ENCODE measurements around the gene CASP7. TPM values are rescaled to one million over a fixed set of nuclear protein-coding genes. Genes with fewer than 3 reads are reported as not detected.
A peak's percentile ranks its signal among the peaks of the same experiment; 100 is the strongest.

CASP7 gene
- total RNA-seq, 1 experiment from 2014 or later: 15.0 TPM

DNA sequence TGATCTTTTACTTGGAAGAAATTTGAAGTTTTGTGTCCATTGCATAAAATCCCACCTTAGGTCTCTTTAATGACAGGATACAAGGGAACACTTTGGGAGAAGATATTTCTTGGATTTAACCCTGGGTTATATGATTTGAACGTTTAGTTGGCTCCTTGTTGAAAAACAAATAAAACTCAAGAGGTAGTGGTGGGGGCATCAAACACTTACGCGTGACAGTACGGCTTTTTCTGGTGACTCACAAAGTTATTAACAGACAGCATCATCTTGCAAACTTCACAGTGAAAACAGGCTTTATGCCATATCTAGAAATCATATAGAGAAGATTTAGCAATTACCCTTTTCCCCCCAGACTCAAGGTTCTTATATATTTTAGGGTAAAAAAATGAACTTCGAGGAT is 16.6 kb upstream of the CASP7 start:
- in situ Hi-C loops (cut with HindIII; ENCODE audit: low pct_unique_long_range_greater_than_20kb, low sequenced_read_pairs): no loop called here
- no peak for DNase-seq (ENCODE audit: low read depth, low spot score)

DNA sequence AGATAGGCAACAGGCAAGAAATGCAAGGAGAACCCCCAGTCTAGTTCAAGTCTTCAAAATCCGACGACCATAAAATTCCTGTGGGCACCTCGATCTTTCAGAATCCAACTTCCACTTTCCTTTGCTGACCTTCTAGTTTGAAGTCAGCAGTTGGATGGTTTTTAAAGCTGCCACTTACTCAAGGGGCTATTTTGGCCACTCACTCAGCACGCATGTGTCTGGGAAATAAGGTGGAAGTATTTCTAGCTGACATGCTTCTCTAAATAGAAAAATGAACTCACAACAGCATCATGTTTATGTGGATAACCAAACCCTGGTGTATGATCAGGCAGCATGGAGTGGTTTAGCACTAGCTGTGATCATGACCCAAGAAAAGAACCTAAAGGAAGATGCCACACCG is 15.8 kb upstream of the CASP7 start, which contains the start of gene NRAP:
Gene NRAP, minus strand, starts transcription at position 134 of the 400 bp plus-strand sequence. CDS start 159 bp downstream, outside the sequence.
- in situ Hi-C loops (cut with HindIII; ENCODE audit: low pct_unique_long_range_greater_than_20kb, low sequenced_read_pairs): no loop called here
- DNase-seq (ENCODE audit: low read depth, low spot score): no peak

DNA sequence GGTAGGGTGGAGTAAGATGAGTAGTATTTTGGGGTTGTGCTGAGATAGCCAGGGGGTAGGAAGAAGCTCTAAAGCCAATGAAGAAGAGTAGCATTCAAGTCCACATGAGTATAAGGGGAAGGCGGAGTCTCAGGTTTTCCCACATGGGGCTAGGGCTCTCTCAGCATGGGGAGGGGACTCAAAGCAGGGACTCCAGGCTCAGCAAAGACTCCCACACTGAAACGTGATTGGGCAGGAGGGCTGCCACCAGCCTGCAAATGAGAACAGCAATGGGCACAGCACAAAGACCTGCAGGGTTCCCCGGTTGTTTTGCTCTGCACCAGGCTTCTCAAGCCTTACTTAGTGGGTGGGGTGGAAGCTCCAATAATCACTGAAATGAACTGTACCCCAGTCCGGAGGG is 14.4 kb upstream of the CASP7 start:
- in situ Hi-C loops (cut with HindIII; ENCODE audit: low pct_unique_long_range_greater_than_20kb, low sequenced_read_pairs): no loop called here
- no peak for DNase-seq (ENCODE audit: low read depth, low spot score)

DNA sequence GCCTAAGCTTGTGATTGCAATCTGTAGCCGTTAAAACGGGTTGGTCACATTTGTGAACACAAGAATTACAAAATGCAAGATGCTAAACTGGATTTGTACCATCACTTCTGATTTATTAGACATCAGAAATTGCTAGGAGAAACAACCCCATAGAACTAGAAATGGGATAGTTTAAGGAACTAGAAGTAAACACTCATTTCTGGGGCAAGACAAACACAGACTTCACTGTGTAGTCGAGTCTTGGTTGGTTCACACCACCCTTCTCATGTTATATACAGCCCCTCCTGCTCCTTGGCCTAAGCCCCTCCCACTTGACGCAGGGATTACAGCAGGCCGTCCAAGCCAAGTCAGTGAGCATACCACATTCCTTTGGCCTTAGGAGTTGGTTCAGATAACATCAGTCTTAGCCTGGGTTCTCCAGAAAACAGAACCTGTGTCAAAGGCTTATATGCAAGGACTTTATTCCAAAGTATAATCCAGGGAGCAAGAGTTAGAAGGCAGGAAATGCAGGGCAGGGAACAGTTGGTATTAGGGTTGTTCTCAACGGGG is 13.8 kb upstream of the CASP7 start:
- in situ Hi-C loops (cut with HindIII; ENCODE audit: low pct_unique_long_range_greater_than_20kb, low sequenced_read_pairs): no loop called here
- peak; percentile 22 for DNase-seq (ENCODE audit: low read depth, low spot score)

DNA sequence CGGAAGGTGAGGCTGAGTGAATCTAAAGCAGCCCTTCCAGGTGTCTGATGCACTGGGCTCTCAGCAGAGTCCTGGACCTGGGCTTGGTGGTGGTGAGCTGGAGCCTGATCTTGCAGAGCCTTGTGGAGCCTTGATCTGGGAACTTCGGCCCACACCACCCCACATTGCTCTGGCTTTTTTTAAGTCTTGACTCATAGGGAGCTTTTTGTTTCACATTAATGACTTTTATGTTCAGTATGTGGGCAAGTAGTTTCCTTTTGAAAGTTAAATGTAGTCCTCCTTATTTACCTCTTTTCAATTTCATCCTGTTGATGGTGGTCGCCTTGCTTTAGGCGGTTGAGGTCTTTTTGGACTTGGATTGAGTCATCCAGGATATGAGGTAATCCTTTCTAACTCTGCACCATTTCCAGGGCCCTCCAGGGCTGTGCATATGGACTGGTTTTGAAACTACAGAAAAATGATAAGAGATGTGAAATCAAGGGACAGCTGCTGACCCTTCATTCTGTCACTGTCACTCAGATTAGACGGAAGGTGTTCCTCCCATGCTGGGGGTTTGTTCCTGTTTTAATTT is 12.9 kb upstream of the CASP7 start:
- no peak for DNase-seq (ENCODE audit: low read depth, low spot score)
- in situ Hi-C loops (cut with HindIII; ENCODE audit: low pct_unique_long_range_greater_than_20kb, low sequenced_read_pairs): no loop called here

GRCh38 chr10:113680190-113681111 is 739 bp downstream of the CASP7 start:
- in situ Hi-C loops (cut with HindIII; ENCODE audit: low pct_unique_long_range_greater_than_20kb, low sequenced_read_pairs): no loop called here
- DNase-seq (ENCODE audit: low read depth, low spot score): peak; percentile 28

- no peak for DNase-seq (ENCODE audit: low read depth, low spot score)
- in situ Hi-C loops (cut with HindIII; ENCODE audit: low pct_unique_long_range_greater_than_20kb, low sequenced_read_pairs): no loop called here
These were observed 2.1 kb downstream of the CASP7 start for GRCh38 chr10:113681533-113682470.

GRCh38 chr10:113683300-113683699 is 3.6 kb downstream of the CASP7 start:
- no peak for DNase-seq (ENCODE audit: low read depth, low spot score)
- in situ Hi-C loops (cut with HindIII; ENCODE audit: low pct_unique_long_range_greater_than_20kb, low sequenced_read_pairs): no loop called here

DNA sequence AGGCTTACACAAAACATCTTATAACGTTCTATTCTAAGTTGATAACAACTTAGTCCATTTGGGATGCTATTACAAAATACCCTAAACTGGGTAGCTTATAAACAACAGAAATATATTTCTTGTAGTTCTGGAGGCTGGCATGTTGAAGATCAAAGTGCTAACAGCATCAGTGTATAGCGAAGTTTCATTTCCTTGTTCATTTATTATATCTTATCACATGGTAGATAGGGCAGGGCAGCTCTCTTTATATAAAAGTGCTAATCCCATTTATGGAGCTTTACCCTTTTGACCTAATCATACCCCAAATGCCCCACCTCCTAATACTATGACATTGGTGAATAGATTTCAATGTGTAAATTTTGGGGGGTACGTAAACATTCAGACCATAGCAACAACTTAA is 6.3 kb downstream of the CASP7 start:
- DNase-seq (ENCODE audit: low read depth, low spot score): no peak
- in situ Hi-C loops (cut with HindIII; ENCODE audit: low pct_unique_long_range_greater_than_20kb, low sequenced_read_pairs): no loop called here

DNA sequence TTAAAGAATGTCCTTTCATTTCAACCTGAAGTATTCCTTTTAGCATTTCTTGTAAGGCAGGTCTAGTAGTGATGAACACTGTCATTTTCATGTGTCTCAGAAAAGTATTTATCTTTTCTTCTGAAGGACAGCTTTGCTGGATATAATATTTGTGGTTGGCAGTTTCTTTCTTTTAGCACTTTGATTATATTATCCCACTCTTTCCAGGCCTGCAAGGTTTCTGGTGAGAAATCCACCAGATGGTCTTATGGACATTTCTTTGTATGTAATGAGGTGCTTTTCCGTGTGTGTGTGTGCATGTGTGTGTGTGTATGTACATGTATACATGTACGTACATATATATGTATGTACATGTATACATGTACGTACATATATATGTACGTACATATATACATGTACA is 7.3 kb downstream of the CASP7 start:
- in situ Hi-C loops (cut with HindIII; ENCODE audit: low pct_unique_long_range_greater_than_20kb, low sequenced_read_pairs): no loop called here
- no peak for DNase-seq (ENCODE audit: low read depth, low spot score)

GRCh38 chr10:113689057-113689456 is 9.3 kb downstream of the CASP7 start:
- in situ Hi-C loops (cut with HindIII; ENCODE audit: low pct_unique_long_range_greater_than_20kb, low sequenced_read_pairs): no loop called here
- DNase-seq (ENCODE audit: low read depth, low spot score): no peak

DNA sequence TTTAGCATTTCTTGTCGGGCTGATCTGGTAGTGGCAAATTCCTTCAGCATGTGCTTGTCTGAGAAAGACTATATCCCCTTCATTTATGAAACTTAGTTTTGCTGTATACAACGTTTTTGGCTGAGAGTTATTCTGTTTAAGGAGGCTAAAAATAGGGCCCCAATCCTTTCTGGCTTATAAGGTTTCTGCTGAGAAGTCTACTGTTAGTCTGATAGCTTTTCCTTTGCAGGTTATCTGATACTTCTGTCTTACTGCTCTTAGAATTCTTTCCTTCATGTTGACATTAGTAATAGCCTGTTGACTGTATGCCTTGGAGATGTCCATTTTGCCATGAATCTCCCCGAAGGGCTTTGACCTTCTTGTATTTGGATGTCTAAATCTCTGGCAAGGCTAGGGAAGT is 9.9 kb downstream of the CASP7 start:
- in situ Hi-C loops (cut with HindIII; ENCODE audit: low pct_unique_long_range_greater_than_20kb, low sequenced_read_pairs): no loop called here
- no peak for DNase-seq (ENCODE audit: low read depth, low spot score)

- in situ Hi-C loops (cut with HindIII; ENCODE audit: low pct_unique_long_range_greater_than_20kb, low sequenced_read_pairs): no loop called here
- no peak for DNase-seq (ENCODE audit: low read depth, low spot score)
These were observed 11.0 kb downstream of the CASP7 start for GRCh38 chr10:113690749-113691148.

GRCh38 chr10:113691381-113691780 is 11.7 kb downstream of the CASP7 start:
- in situ Hi-C loops (cut with HindIII; ENCODE audit: low pct_unique_long_range_greater_than_20kb, low sequenced_read_pairs): no loop called here
- DNase-seq (ENCODE audit: low read depth, low spot score): no peak

DNA sequence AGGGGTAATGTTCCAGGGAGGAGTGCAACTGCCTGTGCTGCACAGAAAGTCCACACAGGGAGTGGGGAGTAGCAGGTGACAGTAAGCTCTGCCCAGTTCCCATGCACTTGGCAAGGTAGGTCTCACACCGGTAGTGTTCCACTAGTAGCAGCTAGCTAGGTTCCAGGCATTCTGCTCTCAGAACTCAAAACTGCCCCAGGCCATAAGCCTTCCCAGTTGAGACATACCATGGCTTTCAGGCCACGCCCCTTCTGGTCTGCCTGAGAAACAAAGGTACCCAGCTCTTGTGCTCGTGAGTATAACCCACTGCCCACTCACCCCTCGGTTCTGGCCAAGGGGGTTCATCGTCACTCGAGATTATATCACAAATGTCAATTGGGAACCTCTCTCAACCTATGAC is 12.6 kb downstream of the CASP7 start:
- in situ Hi-C loops (cut with HindIII; ENCODE audit: low pct_unique_long_range_greater_than_20kb, low sequenced_read_pairs): no loop called here
- no peak for DNase-seq (ENCODE audit: low read depth, low spot score)

DNA sequence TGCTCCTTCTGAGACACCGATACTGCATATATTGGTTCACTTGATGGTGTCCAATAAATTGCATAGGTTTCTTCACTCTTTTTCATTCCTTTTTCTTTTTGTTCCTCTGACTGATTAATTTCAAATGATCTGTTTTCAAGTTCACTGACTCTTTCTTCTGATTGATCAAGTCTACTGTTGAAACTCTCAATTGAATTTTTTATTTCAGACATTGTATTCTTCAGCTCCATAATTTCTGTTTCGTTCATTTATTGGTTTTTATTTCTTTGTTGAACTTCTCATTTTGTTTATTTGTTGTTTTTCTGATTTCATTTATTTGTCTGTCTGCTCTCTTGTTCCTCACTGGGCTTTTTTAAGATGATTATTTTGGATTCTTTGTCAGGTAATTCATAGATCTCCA is 13.6 kb downstream of the CASP7 start:
- in situ Hi-C loops (cut with HindIII; ENCODE audit: low pct_unique_long_range_greater_than_20kb, low sequenced_read_pairs): no loop called here

DNA sequence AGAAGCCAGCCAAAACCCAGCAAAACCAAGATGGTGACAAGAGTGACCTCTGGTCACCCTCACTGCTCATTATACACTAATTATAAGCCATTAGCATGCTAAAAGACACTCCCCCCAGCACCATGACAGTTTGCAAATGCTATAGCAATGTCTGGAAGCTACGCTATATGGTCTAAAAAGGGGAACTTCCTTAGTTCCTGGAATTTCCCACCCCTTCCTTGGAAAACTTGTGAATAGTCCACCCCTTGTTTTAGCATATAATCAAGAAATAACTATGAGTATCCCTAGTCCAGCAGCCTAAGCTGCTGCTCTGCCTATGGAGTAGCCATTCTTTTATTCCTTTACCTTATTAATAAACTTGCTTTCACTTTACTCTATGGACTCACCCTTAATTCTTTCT is 16.0 kb downstream of the CASP7 start:
- in situ Hi-C loops (cut with HindIII; ENCODE audit: low pct_unique_long_range_greater_than_20kb, low sequenced_read_pairs): no loop called here

More for the DNA sequence above, 13.6 kb downstream of the CASP7 start:
- DNase-seq (ENCODE audit: low read depth, low spot score): no peak

GRCh38 chr10:113697595-113697994 is 17.9 kb downstream of the CASP7 start:
- no peak for DNase-seq (ENCODE audit: low read depth, low spot score)
- in situ Hi-C loops (cut with HindIII; ENCODE audit: low pct_unique_long_range_greater_than_20kb, low sequenced_read_pairs): no loop called here

More for the DNA sequence above, 16.0 kb downstream of the CASP7 start:
- no peak for DNase-seq (ENCODE audit: low read depth, low spot score)

Data from SK-MEL-5 (cell line).